GM19025 (cell line): ENCODE data around the gene ACSS2.

Experiments used
- ATAC-seq: cut with Tn5 transposase; IDR thresholded peaks from one replicate; pipeline ENCODE4 v1.9.1; 2021; ENCODE audit warnings: mild to moderate bottlenecking, low read depth, moderate library complexity; ENCODE audit not compliant: unreplicated experiment

ACSS2 gene

DNA sequence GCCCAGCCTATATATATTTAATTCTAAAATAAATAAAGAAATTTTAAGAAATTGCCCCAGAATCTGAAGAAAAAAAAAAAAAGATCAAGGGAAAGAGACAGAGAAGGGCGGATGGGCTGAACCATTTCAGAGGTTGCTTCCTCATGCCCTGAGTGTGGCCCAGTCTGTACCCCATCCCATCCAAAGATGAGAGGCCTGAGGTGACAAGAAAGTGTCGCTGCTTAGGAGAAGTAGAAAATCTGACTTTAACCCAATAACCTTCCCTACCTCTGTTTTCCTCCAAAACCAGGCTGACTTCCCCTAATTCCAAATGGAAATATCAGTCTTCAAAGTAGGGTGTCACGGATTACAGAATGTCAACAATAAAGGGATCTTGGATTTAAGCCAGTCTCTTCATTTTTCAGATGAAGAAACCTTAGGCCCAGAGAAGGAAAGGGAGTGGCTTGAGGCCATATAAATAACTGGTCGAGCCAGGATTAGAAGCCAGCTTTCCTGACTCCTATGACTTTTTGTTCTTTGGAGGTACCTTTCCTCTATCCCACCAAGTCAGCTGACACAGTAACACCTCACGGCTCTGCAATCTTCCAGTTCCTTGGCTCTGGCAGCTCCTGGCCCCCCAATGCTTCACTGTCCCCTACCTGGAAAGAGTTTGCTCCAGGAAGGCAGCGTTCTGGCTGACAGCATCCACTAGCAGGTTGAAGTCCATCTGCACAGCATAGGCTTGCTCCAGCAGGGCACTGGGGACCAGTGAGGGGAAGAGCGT lies 69.1 kb downstream of the ACSS2 start:
- no peak for ATAC-seq

GRCh38 chr20:34946661-34947060 lies 70.2 kb downstream of the ACSS2 start:
- ATAC-seq, result no peak

GRCh38 chr20:34947336-34947735 lies 70.9 kb downstream of the ACSS2 start:
- no peak for ATAC-seq

GRCh38 chr20:34948030-34948429 lies 71.6 kb downstream of the ACSS2 start:
- ATAC-seq, result no peak

DNA sequence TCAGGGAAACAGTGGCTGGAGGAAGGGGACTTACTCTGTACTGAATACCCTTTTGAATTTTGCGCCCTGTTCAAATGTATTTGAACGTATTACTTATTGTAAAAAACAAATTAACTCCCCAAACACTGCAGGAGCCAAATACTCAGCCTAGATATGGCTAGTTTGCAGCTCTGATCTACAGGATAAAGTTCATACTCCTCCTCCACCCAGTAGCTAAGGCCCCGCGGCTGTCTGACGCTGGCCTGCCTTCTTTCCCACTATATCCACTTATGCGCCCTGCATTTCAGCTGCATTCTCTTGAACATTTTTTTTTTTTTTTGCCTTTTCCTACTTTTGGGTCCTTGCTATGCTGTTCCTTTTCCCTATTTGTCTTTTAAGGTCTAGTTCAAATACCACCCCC lies 72.7 kb downstream of the ACSS2 start:
- no peak for ATAC-seq

GRCh38 chr20:34951252-34951651 lies 74.8 kb downstream of the ACSS2 start:
- ATAC-seq, result no peak

DNA sequence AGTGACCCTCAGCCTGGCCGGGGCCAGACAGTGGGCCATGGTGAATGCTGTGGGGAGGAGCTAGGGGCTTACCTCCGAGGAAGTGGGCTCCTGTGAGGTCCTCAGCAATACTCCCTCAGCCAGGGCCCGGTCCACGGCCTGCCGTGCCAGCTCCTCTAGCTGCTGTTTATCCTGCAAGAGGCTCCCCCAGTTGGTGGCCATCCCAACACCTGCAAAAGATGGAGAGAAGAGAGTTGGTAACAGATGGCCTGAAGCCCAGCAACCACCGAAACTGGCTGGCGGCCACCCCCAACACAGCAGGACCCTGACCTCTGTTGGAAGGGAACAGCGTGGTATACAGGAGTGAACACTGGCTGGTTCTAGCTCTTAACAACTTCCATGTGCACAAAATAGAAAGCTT lies 75.2 kb downstream of the ACSS2 start:
- ATAC-seq, result no peak

- ATAC-seq, result no peak
Observed at GRCh38 chr20:34952671-34953070, 76.3 kb downstream of the ACSS2 start.

- no peak for ATAC-seq
Observed at GRCh38 chr20:34953960-34954359, 77.5 kb downstream of the ACSS2 start.

GRCh38 chr20:34954904-34955230 lies 78.5 kb downstream of the ACSS2 start:
- ATAC-seq, result no peak

GRCh38 chr20:34955231-34956040 lies 79.0 kb downstream of the ACSS2 start, which contains the start of the genes GSS and MYH7B:
TSS of gene GSS (minus strand) at chr20:34955806. CDS start at chr20:34951852, 3,954 bp downstream.
TSS of gene MYH7B (plus strand) at chr20:34955868. CDS start at chr20:34978006, 22,138 bp downstream.
- ATAC-seq, result peak; percentile 82

- ATAC-seq, result no peak
Observed at GRCh38 chr20:34956041-34956458, 79.6 kb downstream of the ACSS2 start.

DNA sequence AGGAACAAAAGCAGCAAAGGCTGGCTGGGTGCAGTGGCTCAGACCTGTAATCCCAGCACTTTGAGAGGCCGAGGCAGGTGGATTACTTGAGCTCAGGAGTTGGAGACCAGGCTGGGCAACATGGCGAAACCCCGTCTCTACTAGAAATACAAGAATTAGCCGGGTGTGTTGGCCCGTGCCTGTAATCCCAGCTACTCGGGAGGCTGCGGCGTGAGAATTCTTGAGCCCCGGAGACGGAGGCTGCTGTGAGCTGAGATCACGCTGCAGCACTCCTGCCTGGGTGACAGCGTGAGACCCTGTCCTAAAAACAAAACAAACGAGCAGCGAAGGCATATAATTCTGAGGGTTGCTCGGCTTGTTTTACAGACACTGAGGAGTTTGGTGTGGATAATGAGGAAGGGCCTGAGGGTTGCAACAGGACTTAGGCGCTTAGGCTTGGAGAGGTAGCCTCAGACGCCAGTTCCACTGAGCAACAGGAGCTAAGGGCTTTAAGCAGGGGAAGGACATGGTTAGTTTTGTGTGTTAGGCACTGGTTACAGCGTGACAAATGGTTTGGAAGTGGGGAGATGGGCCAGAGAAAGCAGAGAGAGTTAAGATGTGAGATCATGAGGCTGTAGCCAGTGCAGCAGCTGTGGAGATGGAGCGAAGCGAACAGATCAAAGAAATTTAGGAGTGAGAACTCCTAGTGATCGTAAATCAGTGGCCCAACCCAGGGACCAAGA lies 80.5 kb downstream of the ACSS2 start:
- no peak for ATAC-seq

- no peak for ATAC-seq
Observed at GRCh38 chr20:34964486-34964885, 88.1 kb downstream of the ACSS2 start.

GRCh38 chr20:34965051-34965450 lies 88.6 kb downstream of the ACSS2 start:
- no peak for ATAC-seq

GRCh38 chr20:34967421-34967820 lies 91.0 kb downstream of the ACSS2 start:
- no peak for ATAC-seq

- no peak for ATAC-seq
Observed at GRCh38 chr20:34968042-34968775, 91.8 kb downstream of the ACSS2 start.

DNA sequence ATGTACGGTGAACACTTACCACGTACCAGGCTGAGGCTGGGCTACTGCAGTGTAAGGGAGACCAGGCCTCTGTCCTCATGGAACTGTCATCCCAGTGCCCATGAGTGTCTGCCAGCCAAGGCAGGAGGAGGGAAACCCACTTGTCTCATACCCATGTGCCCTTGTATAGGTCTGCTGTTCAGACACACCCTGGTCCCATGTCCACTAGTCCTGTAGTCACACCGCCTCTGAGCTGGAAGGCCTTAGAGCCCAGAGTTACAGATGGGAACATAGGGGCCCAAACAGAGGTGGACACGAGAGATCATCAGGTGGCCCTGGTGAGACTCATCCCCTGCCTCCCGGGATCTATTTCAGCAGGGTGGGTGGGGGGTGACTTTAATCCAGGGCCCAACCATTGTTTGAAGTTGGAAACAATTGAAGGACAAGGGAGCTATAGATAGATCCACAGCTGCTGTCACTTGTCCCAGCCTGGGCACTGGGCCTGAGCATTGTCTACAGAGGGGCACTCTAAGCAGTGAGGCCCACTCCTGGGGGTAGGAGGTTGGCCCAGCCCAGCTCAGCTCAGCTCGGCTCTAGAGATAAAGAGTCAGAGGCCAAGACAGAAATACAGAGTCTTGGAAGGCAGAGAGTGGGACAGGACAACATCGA lies 93.9 kb downstream of the ACSS2 start:
- no peak for ATAC-seq

GRCh38 chr20:34970846-34971560 lies 94.6 kb downstream of the ACSS2 start:
- ATAC-seq, result no peak
